ENCODE results near the gene IARS1. TPM values are rescaled to one million over a fixed set of nuclear protein-coding genes. Genes with fewer than 3 reads are reported as not detected.

The IARS1 gene
- total and polyA plus RNA-seq, 2 of the 13 experiments (the other 11 are each of a cell fraction or from before 2014, with no cell fraction given), result 55.9 to 185 TPM

- FAIRE-seq (no peak), DNase-seq (ENCODE audit: low spot score) (no peak), ATAC-seq (no peak)
- WGBS (ENCODE audit: low lambda C conversion rate), result 94% methylated on average over 5 of the region's 5 CpGs
- H3K36me3 ChIP-seq (replicated peaks in 1 of 2; ENCODE audit: control insufficient read depth in 1 of 2, insufficient read depth in 2 of 2, low read length in 2 of 2), result peaks cover 6 to 67% of the 10 kb centered on the region in 2 experiments
- H3K27ac ChIP-seq (ENCODE audit: extremely low read length, insufficient read depth, low read length), result no peak overlapping the region
- POLR2A ChIA-PET, result interaction anchor here (0.8 kb wide), 1 partner anchor 150 kb away, joined by 3 read pairs; no protein-coding TSS in a partner anchor
- in situ Hi-C loops (cut with HindIII; ENCODE audit: extremely low pct_ligation_motif_present, low pct_unique_long_range_greater_than_20kb) (no loop called here), intact Hi-C loops (cut with micrococcal nuclease; ENCODE audit: unreplicated experiment) (loop anchor here (5.0 kb wide), 1 partner anchor 38 kb away; no protein-coding TSS in a partner anchor)
- H3K9me3 ChIP-seq (ENCODE audit: low read length), result no peaks in the 10 kb centered on the region
- H2AFZ ChIP-seq (ENCODE audit: low read length), result no peak overlapping the region
- H3K4me1 ChIP-seq (ENCODE audit: insufficient read depth, low read length), result peaks cover 30% of the 10 kb centered on the region
- CTCF ChIA-PET (ENCODE audit: low intra/inter-chr PET ratio, low total read pairs), result no interaction called here
- H3K27me3 ChIP-seq (ENCODE audit: control insufficient read depth in 1 of 2, insufficient read depth in 2 of 2, low read length in 2 of 2), result no peaks in the 10 kb centered on the region; a peak in 1 of 5 replicates
- H3K4me3 ChIP-seq (replicated peaks in 1 of 3; ENCODE audit: insufficient read depth in 1 of 3, low read depth in 2 of 3, low read length in 3 of 3), result no peak overlapping the region; a peak in 1 of 6 replicates
- H3K9ac ChIP-seq (ENCODE audit: insufficient read depth, low read depth, low read length), result no peak overlapping the region
- peaks cover 73% of the 10 kb centered on the region for H3K79me2 ChIP-seq (ENCODE audit: insufficient read depth, low read length)
- BruUV-seq (replicated peaks), result no TSS peak
- H4K20me1 ChIP-seq (ENCODE audit: insufficient read depth, low read length), result peaks cover 37% of the 10 kb centered on the region
- H3K4me2 ChIP-seq (ENCODE audit: low read depth, low read length), result no peak overlapping the region
- TF ChIP-seq, protein P1, sequence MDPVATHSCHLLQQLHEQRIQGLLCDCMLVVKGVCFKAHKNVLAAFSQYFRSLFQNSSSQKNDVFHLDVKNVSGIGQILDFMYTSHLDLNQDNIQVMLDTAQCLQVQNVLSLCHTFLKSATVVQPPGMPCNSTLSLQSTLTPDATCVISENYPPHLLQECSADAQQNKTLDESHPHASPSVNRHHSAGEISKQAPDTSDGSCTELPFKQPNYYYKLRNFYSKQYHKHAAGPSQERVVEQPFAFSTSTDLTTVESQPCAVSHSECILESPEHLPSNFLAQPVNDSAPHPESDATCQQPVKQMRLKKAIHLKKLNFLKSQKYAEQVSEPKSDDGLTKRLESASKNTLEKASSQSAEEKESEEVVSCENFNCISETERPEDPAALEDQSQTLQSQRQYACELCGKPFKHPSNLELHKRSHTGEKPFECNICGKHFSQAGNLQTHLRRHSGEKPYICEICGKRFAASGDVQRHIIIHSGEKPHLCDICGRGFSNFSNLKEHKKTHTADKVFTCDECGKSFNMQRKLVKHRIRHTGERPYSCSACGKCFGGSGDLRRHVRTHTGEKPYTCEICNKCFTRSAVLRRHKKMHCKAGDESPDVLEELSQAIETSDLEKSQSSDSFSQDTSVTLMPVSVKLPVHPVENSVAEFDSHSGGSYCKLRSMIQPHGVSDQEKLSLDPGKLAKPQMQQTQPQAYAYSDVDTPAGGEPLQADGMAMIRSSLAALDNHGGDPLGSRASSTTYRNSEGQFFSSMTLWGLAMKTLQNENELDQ (CRISPR knock-in tag; IDR thresholded peaks at IDR 0.05; ENCODE audit: borderline replicate concordance), result no peak
- no peak for TF ChIP-seq FLYWCH1 (CRISPR knock-in tag; IDR thresholded peaks at IDR 0.05)
- TF ChIP-seq REST (IDR thresholded peaks at IDR 0.05; ENCODE audit: borderline replicate concordance in 1 of 2, low read depth in 1 of 2, low read length in 2 of 2), result no peak
- no peak for TF ChIP-seq CREM (IDR thresholded peaks at IDR 0.05)
- no peak for TF ChIP-seq CREM (CRISPR knock-in tag; IDR thresholded peaks at IDR 0.05)
- TF ChIP-seq MTA3 (CRISPR knock-in tag; IDR thresholded peaks at IDR 0.05), result no peak
- no peak for TF ChIP-seq HNF1A (IDR thresholded peaks at IDR 0.05; ENCODE audit: low read depth)
- TF ChIP-seq HNF1A (CRISPR knock-in tag; IDR thresholded peaks at IDR 0.05; ENCODE audit: borderline replicate concordance), result no peak
- no peak for TF ChIP-seq REXO4 (CRISPR knock-in tag; IDR thresholded peaks at IDR 0.05; ENCODE audit: borderline replicate concordance)
- no peak for TF ChIP-seq ATF6 (CRISPR knock-in tag; conservative IDR thresholded peaks at IDR 0.05)
- TF ChIP-seq CBX5 (CRISPR knock-in tag; IDR thresholded peaks at IDR 0.05; ENCODE audit: borderline replicate concordance), result no peak
Measured at GRCh38 chr9:92289708-92290390, 3.6 kb downstream of the IARS1 start.
